ENCODE measurements around the gene TRAF7. TPM values are rescaled to one million over a fixed set of nuclear protein-coding genes. Genes with fewer than 3 reads are reported as not detected.

Gene TRAF7
- total RNA-seq, 1 experiment from 2014 or later, result 44.9 TPM

- Histone ChIP-seq H3K9me3 (ENCODE audit: low read length) (no peaks in the 10 kb centered on the region), H3K36me3 (ENCODE audit: low read depth, low read length) (no peaks in the 10 kb centered on the region), H3K9me2 (replicated peaks; ENCODE audit: low read length) (no peaks in the 10 kb centered on the region), H3K9ac (ENCODE audit: low read length) (peak within 1 kb of the TSS; percentile 87), H2AFZ (ENCODE audit: low read length) (peak within 1 kb of the TSS; percentile 86), H3K27me3 (ENCODE audit: low read length) (no peaks in the 10 kb centered on the region), H3K27ac (ENCODE audit: low read length) (peak within 1 kb of the TSS; percentile 89), H3K4me3 (ENCODE audit: low read length) (peak within 1 kb of the TSS; percentile 92), H4K20me1 (ENCODE audit: low read length) (peaks cover 12% of the 10 kb centered on the region), H3K4me2 (ENCODE audit: low read length) (peak within 1 kb of the TSS; percentile 100), H3K79me2 (ENCODE audit: low read length) (peaks cover 27% of the 10 kb centered on the region), H3K4me1 (ENCODE audit: insufficient read depth, low read length) (peaks cover 13% of the 10 kb centered on the region), H3F3A (ENCODE audit: low read length, unreplicated experiment) (no peaks in the 10 kb centered on the region)
- ChIA-PET POLR2A (ENCODE audit: unreplicated experiment) (interaction anchor here (0.6 to 1.0 kb wide), 2 partner anchors 37 to 39 kb away, joined by 4 to 7 read pairs; partner anchors contain the start of gene ECI1), CTCF (interaction anchor here (0.5 to 0.8 kb wide), 2 partner anchors 12 to 430 kb away, joined by 3 read pairs; no protein-coding TSS in a partner anchor)
- BruUV-seq (replicated peaks), result no TSS peak
- ATAC-seq (peak; percentile 69), DNase-seq (no peak)
- TF ChIP-seq CTCF (conservative IDR thresholded peaks at IDR 0.05; ENCODE audit: low read depth, low read length), result no peak
- intact Hi-C loops (cut with micrococcal nuclease), result loop anchor here (2.0 kb wide), 1 partner anchor 60 kb away; the partner anchor contains the start of gene TRAF7
These were observed 59.1 kb downstream of the TRAF7 start, which contains the start of gene PGP for GRCh38 chr16:2214719-2214968. Gene PGP (minus strand): TSS chr16:2214840. CDS start chr16:2214777, 63 bp downstream.

- ChIA-PET POLR2A (ENCODE audit: unreplicated experiment) (no interaction called here), CTCF (no interaction called here)
- no peak overlapping the region for H2AFZ ChIP-seq (ENCODE audit: low read length)
- no peaks in the 10 kb centered on the region for H3K9me2 ChIP-seq (replicated peaks; ENCODE audit: low read length)
- H3K9ac ChIP-seq (ENCODE audit: low read length), result no peak overlapping the region
- no peaks in the 10 kb centered on the region for H3K9me3 ChIP-seq (ENCODE audit: low read length)
- intact Hi-C loops (cut with micrococcal nuclease), result no loop called here
- H4K20me1 ChIP-seq (ENCODE audit: low read length), result peaks cover 12% of the 10 kb centered on the region
- ATAC-seq, result no peak
- TF ChIP-seq EZH2phosphoT487 (IDR thresholded peaks at IDR 0.05; ENCODE audit: borderline replicate concordance, low read length) (no peak), EZH2 (IDR thresholded peaks at IDR 0.05; ENCODE audit: low read length, unreplicated experiment) (no peak), CTCF (conservative IDR thresholded peaks at IDR 0.05; ENCODE audit: low read depth, low read length) (no peak)
- no peak overlapping the region for H3K4me3 ChIP-seq (ENCODE audit: low read length)
- no peaks in the 10 kb centered on the region for H3K27me3 ChIP-seq (ENCODE audit: low read length)
- DNase-seq, result no peak
- no peak overlapping the region for H3K27ac ChIP-seq (ENCODE audit: low read length)
- H3K36me3 ChIP-seq (ENCODE audit: low read depth, low read length), result no peaks in the 10 kb centered on the region
- peaks cover 13% of the 10 kb centered on the region for H3K4me1 ChIP-seq (ENCODE audit: insufficient read depth, low read length)
- no peak overlapping the region for H3K4me2 ChIP-seq (ENCODE audit: low read length)
- BruUV-seq (replicated peaks), result no TSS peak
- H3F3A ChIP-seq (ENCODE audit: low read length, unreplicated experiment), result no peaks in the 10 kb centered on the region
- peaks cover 27% of the 10 kb centered on the region for H3K79me2 ChIP-seq (ENCODE audit: low read length)
These were observed 60.7 kb downstream of the TRAF7 start for GRCh38 chr16:2216330-2216729.

- H3K4me1 ChIP-seq (ENCODE audit: insufficient read depth, low read length), result peaks cover 12% of the 10 kb centered on the region
- peaks cover 49% of the 10 kb centered on the region for H3K79me2 ChIP-seq (ENCODE audit: low read length)
- POLR2A ChIA-PET (ENCODE audit: unreplicated experiment), result no interaction called here
- H3K4me2 ChIP-seq (ENCODE audit: low read length), result peak within 1 kb of the TSS; percentile 93
- ATAC-seq (peak; percentile 94), DNase-seq (peak; percentile 97)
- no peaks in the 10 kb centered on the region for H3K27me3 ChIP-seq (ENCODE audit: low read length)
- peak within 1 kb of the TSS; percentile 45 for H3K27ac ChIP-seq (ENCODE audit: low read length)
- peak within 1 kb of the TSS; percentile 96 for H3K4me3 ChIP-seq (ENCODE audit: low read length)
- no TSS peak for BruUV-seq (replicated peaks)
- no peak for TF ChIP-seq EZH2phosphoT487 (IDR thresholded peaks at IDR 0.05; ENCODE audit: borderline replicate concordance, low read length)
- no peak for TF ChIP-seq EZH2 (IDR thresholded peaks at IDR 0.05; ENCODE audit: low read length, unreplicated experiment)
- TF ChIP-seq CTCF (conservative IDR thresholded peaks at IDR 0.05; ENCODE audit: low read depth, low read length), result no peak
- intact Hi-C loops (cut with micrococcal nuclease), result no loop called here
- peaks cover 9% of the 10 kb centered on the region; the same call in 1 of the 2 replicates for H4K20me1 ChIP-seq (ENCODE audit: low read length)
- peak within 1 kb of the TSS; percentile 97 for H3K9ac ChIP-seq (ENCODE audit: low read length)
- CTCF ChIA-PET, result interaction anchor here (1.4 kb wide), 1 partner anchor 28 kb away, joined by 7 read pairs; the partner anchor contains the start of gene ECI1
- H3K36me3 ChIP-seq (ENCODE audit: low read depth, low read length), result no peaks in the 10 kb centered on the region; the same call in 1 of the 2 replicates
- H2AFZ ChIP-seq (ENCODE audit: low read length), result peak within 1 kb of the TSS; percentile 74
- H3K9me3 ChIP-seq (ENCODE audit: low read length), result no peaks in the 10 kb centered on the region
- no peaks in the 10 kb centered on the region for H3F3A ChIP-seq (ENCODE audit: low read length, unreplicated experiment)
- H3K9me2 ChIP-seq (replicated peaks; ENCODE audit: low read length), result no peaks in the 10 kb centered on the region
These were observed 67.8 kb downstream of the TRAF7 start, which contains the start of gene E4F1 for GRCh38 chr16:2223221-2223941. Gene E4F1 (plus strand): TSS chr16:2223591. CDS start chr16:2223614, 23 bp downstream.

Data from PC-3 (cell line).